ENCODE measurements around the gene AQP1. TPM values are rescaled to one million over a fixed set of nuclear protein-coding genes. Genes with fewer than 3 reads are reported as not detected.

Gene AQP1
- total RNA-seq, 1 experiment from 2014 or later = 0.52 TPM

GRCh38 chr7:30927040-30927439 lies 15.4 kb downstream of the AQP1 start:
- Histone ChIP-seq H3K27me3 (replicated peaks; ENCODE audit: control insufficient read depth, insufficient read depth, low read length) (no peaks in the 10 kb centered on the region), H3K4me1 (no peaks in the 10 kb centered on the region), H3K4me3 (ENCODE audit: low read depth, low read length) (no peak overlapping the region), H3K36me3 (ENCODE audit: control insufficient read depth, insufficient read depth, low read length) (no peaks in the 10 kb centered on the region), H3K9me3 (0 out of 2 replicates have a peak, but pooled peaks cover 3% of the 10 kb centered on the region)
- POLR2A ChIA-PET = no interaction called here
- H3K27ac Mint-ChIP-seq (ENCODE audit: unreplicated experiment) = no peak overlapping the region
- no peak for DNase-seq
- CTCF ChIA-PET = no interaction called here
- no peaks in the 10 kb centered on the region for H3K36me3 Mint-ChIP-seq (ENCODE audit: insufficient read depth, unreplicated experiment)
- no peak overlapping the region for H3K4me3 Mint-ChIP-seq (ENCODE audit: unreplicated experiment)
- no peaks in the 10 kb centered on the region for H3K9me3 Mint-ChIP-seq (ENCODE audit: unreplicated experiment)
- intact Hi-C loops (cut with micrococcal nuclease; ENCODE audit: unreplicated experiment) = no loop called here
- TF ChIP-seq CTCF (IDR thresholded peaks at IDR 0.05; ENCODE audit: insufficient read depth in 1 of 2, low read depth in 1 of 2, low read length in 1 of 2, severe bottlenecking in 1 of 2, unreplicated experiment in 1 of 2) = no peak
- H3K27me3 Mint-ChIP-seq (ENCODE audit: insufficient read depth, unreplicated experiment) = no peaks in the 10 kb centered on the region
- no TSS peak for BruUV-seq (replicated peaks)
- no peaks in the 10 kb centered on the region for H3K4me1 Mint-ChIP-seq (ENCODE audit: low read depth, unreplicated experiment)

- Histone ChIP-seq H3K4me3 (ENCODE audit: low read depth, low read length) (no peak overlapping the region), H3K9me3 (0 out of 2 replicates have a peak, but pooled peaks cover 3% of the 10 kb centered on the region), H3K4me1 (no peaks in the 10 kb centered on the region), H3K27me3 (replicated peaks; ENCODE audit: control insufficient read depth, insufficient read depth, low read length) (no peaks in the 10 kb centered on the region), H3K36me3 (ENCODE audit: control insufficient read depth, insufficient read depth, low read length) (no peaks in the 10 kb centered on the region)
- no peaks in the 10 kb centered on the region for H3K9me3 Mint-ChIP-seq (ENCODE audit: unreplicated experiment)
- POLR2A ChIA-PET = no interaction called here
- no TSS peak for BruUV-seq (replicated peaks)
- no peak for TF ChIP-seq CTCF (IDR thresholded peaks at IDR 0.05; ENCODE audit: insufficient read depth in 1 of 2, low read depth in 1 of 2, low read length in 1 of 2, severe bottlenecking in 1 of 2, unreplicated experiment in 1 of 2)
- no peaks in the 10 kb centered on the region for H3K4me1 Mint-ChIP-seq (ENCODE audit: low read depth, unreplicated experiment)
- no peak overlapping the region for H3K27ac Mint-ChIP-seq (ENCODE audit: unreplicated experiment)
- no peaks in the 10 kb centered on the region for H3K36me3 Mint-ChIP-seq (ENCODE audit: insufficient read depth, unreplicated experiment)
- H3K27me3 Mint-ChIP-seq (ENCODE audit: insufficient read depth, unreplicated experiment) = no peaks in the 10 kb centered on the region
- intact Hi-C loops (cut with micrococcal nuclease; ENCODE audit: unreplicated experiment) = no loop called here
- no peak overlapping the region for H3K4me3 Mint-ChIP-seq (ENCODE audit: unreplicated experiment)
- CTCF ChIA-PET = no interaction called here
- DNase-seq = no peak
These were observed 15.9 kb downstream of the AQP1 start for GRCh38 chr7:30927559-30927958.

DNA sequence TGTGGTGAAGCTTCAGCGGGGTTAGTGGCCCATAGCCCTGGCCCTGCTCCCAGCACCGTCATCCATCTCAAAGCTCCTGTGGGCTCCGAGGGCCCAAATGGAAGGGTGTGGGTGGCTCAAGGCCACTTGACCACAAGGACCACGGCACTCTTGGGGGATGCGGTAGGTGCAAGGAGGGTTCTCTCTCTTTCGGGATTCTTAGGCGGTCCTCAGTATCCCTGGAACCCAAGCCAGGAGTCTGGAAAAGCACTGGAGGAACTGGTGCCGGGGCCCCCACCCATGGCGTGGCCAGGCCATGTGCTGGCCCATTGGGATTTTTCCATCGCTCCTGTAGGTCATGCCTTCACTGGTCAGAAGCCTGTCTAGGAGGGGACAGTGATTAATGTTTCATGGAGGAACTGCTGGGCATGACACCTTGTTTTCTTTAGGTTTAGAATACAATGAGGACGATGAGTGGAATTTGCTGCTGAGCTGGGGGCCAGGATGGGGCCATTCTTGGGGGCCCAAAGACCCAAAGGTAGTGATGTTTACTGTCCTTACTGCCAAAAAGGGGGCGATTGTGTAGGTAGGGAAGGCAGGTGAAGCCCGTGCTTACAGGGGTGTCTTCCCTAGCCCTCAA lies 16.7 kb downstream of the AQP1 start:
- Histone ChIP-seq H3K4me3 (ENCODE audit: low read depth, low read length) (no peak overlapping the region), H3K36me3 (ENCODE audit: control insufficient read depth, insufficient read depth, low read length) (no peaks in the 10 kb centered on the region), H3K27me3 (replicated peaks; ENCODE audit: control insufficient read depth, insufficient read depth, low read length) (no peaks in the 10 kb centered on the region), H3K9me3 (0 out of 2 replicates have a peak, but pooled peaks cover 3% of the 10 kb centered on the region), H3K4me1 (no peaks in the 10 kb centered on the region)
- no peaks in the 10 kb centered on the region for H3K36me3 Mint-ChIP-seq (ENCODE audit: insufficient read depth, unreplicated experiment)
- ChIA-PET POLR2A (no interaction called here), CTCF (interaction anchor here (0.6 kb wide), 1 partner anchor 31 kb away, joined by 4 read pairs; no protein-coding TSS in a partner anchor)
- no peak for TF ChIP-seq CTCF (IDR thresholded peaks at IDR 0.05; ENCODE audit: insufficient read depth in 1 of 2, low read depth in 1 of 2, low read length in 1 of 2, severe bottlenecking in 1 of 2, unreplicated experiment in 1 of 2)
- H3K27ac Mint-ChIP-seq (ENCODE audit: unreplicated experiment) = no peak overlapping the region
- intact Hi-C loops (cut with micrococcal nuclease; ENCODE audit: unreplicated experiment) = no loop called here
- H3K4me1 Mint-ChIP-seq (ENCODE audit: low read depth, unreplicated experiment) = no peaks in the 10 kb centered on the region
- BruUV-seq (replicated peaks) = no TSS peak
- H3K9me3 Mint-ChIP-seq (ENCODE audit: unreplicated experiment) = no peaks in the 10 kb centered on the region
- H3K4me3 Mint-ChIP-seq (ENCODE audit: unreplicated experiment) = no peak overlapping the region
- H3K27me3 Mint-ChIP-seq (ENCODE audit: insufficient read depth, unreplicated experiment) = no peaks in the 10 kb centered on the region
- DNase-seq = no peak

Measured in Caco-2 (cell line).